Stimulated activated CD4-positive, alpha-beta T cell treated with anti-CD3 and anti-CD28 coated beads, Interleukin-1b, Interleukin-23, amount 100 ng/mL, for 1 hour (primary cell): ENCODE results near the gene PXN.

ENCODE experiments used
- DNase-seq, 2 donors: peaks; one replicate each; pipeline ENCODE4 v3.0.0-alpha.2; 2020; ENCODE audit warnings: low read depth in 2 of 2

The PXN gene

DNA sequence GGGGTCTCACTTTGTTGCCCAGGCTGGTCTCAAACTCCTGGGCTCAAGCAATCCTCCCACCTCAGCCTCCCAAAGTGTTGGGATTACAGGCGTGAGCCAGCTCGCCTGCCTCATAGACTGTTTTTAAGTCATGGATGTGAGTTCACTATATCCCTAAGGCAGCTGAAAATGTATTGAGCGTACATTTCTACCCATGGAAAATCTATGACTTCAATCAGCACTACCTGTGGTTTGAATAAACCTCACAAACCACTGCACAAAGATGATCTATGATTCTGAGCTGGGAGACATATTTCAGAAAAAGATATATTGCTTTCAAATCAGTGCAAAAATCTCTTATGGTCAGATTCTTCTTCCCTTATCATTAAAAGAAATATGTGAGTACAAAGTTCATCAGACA is 93.5 kb downstream of the PXN start:
- no peak for DNase-seq

DNA sequence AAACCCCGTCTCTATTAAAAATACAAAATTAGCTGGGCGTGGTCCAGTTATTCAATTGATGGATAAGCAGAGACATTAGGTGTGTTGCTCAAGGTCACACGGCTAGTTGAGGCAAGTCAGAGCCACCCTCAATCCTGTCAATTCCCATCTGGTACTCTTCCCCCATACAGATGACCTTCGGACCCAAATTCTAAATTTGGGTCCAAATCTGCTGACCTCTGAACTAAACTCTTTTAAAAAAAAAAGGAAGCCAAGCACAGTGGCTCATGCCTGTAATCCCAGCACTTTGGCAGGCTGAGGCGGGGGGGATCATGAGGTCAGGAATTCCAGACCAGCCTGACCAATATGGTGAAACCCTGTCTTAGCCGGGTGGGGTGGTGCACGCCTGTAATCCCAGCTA is 94.9 kb downstream of the PXN start:
- no peak for DNase-seq

DNA sequence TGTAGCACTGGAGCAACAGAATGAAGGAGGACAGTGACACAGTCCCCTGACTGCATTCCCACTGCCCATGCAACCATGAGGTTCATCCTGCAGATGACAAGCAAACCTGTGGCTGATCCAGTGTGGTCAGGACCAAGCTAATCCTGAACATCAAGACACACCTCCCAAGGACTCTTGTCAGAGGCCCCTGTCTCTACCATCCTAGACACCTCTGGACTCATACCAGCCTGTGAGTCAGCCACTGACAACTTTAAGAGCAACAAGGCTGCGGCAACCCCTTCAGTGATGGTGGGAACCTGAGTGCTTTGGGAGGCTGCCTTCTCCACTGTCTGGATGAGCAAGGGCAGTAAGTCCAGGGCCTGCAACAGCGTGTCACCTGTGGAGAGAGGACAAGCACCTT is 95.6 kb downstream of the PXN start:
- no peak for DNase-seq

DNA sequence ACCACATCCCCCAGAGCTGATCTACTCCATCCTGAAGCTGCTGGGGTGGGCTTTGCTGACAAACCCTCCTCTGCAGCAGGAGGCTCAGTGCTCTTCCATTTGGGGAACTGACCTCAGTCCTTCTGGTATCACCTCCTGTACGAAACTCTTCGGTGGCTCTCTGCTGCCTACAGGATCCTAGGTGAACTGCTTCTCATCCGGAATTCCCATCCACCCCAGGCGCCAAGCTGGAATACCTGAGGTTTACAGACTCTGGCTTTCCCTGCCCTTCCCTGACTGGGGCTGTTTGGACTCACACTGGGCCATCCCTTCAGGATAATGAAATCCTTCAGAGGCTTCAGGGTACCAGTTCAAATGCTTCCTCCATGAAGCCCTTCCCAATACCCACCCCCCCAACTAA is 97.2 kb downstream of the PXN start:
- DNase-seq, result no peak

DNA sequence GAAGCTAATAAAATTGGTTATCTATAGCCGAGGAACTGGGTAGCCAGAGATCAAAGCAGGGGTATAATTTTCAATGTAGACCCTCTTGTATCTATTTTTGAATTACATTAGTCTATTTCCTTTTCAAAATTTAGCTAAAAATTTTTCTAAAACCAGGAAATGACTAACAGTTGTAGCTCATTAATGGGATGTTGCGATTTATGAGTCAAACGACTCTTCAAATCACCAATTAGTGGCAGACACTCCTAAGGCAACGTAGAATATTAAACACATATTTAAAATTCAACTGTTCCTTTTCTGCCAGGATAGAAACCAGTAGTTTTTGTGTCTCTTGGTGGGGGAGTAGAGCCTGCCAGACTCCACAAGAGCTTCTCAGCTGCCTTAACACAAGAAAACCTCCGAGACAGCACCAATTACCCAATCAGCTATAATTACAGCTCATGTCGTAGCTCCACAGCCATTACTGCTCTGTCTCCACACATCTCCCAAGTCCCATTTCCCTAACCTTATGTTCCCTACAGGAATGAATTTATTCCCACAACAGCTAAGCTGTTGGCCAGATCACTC is 97.9 kb downstream of the PXN start:
- DNase-seq, result no peak

DNA sequence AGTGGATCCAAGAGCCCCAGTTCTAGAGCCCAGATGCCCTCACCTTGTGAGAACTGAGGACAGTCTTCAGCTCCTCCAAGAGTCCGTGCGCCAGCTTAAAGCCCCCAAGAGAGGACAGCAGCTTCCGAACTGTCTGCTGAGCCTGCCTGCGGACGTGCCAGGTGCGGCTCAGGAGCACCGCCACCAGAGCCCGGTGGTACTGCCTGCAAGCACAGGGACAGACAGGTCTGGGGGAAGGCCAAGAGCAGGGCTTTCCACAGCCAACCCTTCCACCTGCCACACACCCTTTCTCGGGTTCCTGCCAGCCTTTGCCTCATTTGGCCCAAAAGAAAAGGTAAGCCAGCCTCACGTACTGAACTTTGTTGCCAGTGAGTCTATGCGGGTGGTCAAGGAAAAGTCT is 101.2 kb downstream of the PXN start:
- no peak for DNase-seq

DNA sequence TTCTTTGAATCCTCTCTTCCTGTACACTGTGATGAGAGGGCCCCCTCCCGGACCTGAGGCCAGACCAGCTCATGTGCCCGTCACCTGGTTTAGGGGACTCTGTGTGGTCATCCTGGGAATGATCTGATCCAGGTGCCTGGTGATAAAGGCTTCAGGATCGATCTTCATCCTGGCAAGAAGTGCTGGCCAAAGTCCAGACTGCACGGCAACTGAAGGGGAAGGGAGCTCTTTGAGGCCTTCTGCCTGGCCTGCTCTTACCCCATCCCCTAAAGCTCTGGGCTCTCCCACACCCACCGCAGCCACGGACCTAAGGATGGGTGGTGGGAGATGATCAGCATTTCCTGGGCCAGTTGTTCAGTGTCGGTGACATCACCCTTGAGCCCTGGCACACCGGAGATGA is 102.8 kb downstream of the PXN start:
- DNase-seq, result no peak

DNA sequence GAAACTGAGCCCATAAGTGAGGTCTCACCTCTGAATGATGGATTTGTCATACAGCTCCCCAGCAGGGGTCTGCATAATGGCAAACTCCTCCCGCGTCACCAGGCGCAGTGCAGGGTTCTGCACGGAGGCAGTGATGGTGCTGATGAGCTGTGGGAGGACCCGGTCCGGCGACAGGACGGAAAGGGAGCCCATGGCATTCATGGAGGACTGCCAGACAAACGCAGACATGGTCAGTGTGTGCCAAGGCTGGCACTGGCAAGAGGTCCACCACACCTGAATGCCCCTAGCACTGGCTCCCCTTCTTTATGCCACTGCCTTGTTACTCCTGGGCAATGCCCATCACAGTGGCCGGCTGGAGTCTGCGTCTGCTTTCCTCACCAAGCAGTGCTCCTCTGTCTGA is 103.7 kb downstream of the PXN start:
- DNase-seq, result no peak
